Activated CD4-positive, alpha-beta T cell treated with anti-CD3 and anti-CD28 coated beads, Interleukin-2, amount 50 U/mL, for 4 hours (primary cell): ENCODE measurements around the gene PTPN3.

ENCODE experiments used
- DNase-seq, 2 experiments: peaks; one replicate each; pipeline ENCODE4 v3.0.0-alpha.2; 2020

Gene PTPN3

DNA sequence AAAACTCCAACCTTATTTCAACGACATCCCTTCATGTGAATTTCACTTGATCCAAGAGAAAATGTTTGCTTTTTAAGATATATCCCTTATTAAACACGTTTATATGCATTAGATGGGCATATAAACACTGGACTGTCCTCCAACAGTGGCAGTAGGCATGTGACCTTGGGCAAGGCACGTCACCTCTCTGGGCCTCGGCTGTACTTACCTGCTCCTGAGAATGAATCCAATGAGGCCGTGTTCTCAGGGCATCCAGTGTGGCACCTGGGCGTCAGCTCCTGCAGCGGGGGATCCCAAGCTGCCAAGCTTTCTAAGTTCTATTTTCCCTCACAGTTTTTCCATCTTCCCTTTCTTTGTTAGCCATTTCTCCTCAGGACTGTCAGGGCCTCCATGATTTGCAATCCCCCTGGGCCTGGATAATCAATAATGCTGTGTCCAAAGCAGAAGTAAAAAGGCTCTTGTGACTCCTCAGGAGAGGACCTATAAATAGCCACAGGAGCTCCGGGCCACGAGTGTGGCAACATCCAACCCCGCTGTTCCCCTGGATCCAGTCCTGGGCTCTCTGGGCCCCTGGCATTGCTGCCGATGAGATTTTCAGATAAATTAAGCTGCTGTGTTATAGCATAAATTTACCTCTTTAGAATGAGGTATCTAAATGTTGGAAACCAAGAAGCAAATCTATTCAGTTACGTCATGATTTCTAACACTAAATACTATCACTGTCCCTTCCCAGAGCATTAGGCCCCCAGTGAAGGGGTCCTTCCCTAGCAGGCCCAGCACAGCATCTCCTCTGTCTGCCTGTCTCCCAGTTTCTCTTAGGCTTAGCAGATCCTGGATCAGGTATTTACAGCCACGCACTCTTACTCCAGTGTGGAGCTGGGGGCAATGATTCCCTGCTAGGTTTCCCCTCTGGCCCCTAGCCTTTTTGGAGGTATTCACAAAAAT is 76.8 kb downstream of the PTPN3 start:
- no peak for DNase-seq

GRCh38 chr9:109419531-109419930 is 78.6 kb downstream of the PTPN3 start:
- no peak for DNase-seq

DNA sequence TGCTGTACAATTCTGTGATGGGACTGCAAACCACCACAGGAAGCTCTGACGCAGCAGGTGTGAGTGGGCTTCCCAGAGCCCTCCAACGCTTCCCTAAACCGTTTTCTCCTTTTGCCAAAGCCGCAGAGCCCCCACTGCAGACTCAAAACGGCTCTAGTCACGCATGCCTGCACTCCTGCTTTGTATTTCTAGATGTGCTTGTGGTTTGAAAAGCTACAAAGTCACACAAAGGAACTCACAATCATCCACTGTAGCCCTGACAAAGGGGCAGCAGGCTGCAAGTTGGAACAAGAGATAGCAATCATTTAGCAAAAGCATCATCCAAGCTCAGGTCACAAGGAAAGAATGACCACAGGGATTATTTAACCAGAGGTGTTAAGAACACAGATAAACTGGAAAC is 79.3 kb downstream of the PTPN3 start:
- DNase-seq, result no peak

DNA sequence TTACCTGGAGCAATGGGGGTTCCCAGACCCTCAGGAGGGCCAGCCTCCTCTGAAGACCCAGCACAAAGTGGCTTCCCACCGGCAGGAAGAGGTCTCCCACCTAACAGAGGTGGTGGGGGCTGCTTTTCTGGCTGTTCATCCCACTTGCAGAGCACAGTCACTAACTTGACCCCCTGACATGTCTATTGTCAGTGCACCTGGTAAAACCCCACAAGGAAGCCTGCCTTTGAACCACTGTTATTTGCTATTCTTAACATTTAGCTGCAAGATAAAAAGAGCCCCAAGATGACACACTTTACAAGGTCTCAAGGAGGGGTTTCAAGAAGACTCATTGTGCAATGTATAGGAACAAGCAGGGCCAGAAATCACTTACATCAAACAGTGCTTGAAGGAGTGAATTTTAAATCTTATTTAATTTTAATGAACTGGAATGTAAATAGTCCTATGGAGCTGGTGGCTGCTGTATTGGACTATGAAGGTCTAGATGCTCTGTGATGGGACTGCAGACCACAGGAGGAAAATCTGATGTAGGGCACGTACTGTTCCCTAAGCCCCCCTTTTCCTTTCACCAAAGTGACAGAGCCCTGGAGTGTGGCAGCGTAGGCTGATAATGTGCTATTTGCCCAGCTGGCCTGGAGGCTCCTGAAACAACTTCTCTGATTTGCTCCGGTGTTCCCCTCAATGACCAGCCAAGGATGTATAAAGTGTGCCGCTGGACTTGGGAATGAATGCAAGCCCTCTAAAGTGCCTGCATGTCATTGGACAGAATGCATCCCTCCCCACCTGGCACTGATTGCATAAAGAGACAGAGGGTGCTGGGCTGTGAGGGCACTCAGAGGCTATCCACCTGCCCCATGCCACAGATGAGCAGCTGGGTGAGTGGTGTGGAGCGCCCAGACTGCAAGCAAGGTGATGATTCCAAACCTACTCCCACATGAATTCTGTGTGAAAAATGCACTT is 80.2 kb downstream of the PTPN3 start:
- DNase-seq, result no peak

- no peak for DNase-seq
These were observed 81.1 kb downstream of the PTPN3 start for GRCh38 chr9:109417054-109417453.

- DNase-seq, result no peak
These were observed 81.9 kb downstream of the PTPN3 start for GRCh38 chr9:109416135-109416706.

DNA sequence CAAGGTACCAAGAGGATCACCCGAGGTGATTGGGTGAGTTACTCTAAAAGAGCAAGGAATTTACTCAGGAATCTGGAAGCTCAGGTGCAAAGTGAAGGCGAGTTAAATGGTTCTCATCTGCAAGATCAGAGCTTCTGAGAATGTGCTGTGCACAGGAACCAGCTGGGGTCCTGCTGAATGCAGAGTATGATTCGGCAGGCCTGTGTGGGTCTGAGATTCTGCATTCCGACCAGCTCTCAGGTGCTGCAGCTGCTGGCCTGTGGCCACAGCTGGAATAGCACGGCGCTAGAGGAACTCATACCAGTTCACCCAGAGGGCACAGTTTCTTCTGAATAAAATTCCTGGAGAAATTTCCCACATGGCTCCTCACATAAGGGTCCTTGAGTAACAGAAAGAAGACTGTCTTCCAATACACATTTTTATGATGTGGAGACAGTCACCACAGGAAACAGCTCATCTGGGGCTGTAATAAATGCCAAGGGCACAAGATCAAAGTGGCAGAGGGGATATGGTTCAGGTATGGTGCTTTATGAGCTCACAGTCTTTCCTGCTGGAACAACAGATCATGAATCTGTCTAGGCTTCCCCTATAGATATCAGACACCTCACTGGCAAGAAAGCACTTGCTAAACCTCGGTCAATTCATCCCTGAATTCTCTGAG is 83.9 kb downstream of the PTPN3 start:
- no peak for DNase-seq

GRCh38 chr9:109411798-109412352 is 86.2 kb downstream of the PTPN3 start:
- DNase-seq, result no peak

- DNase-seq, result no peak
These were observed 86.9 kb downstream of the PTPN3 start for GRCh38 chr9:109411069-109411761.

- no peak for DNase-seq
These were observed 88.2 kb downstream of the PTPN3 start for GRCh38 chr9:109409773-109410397.

DNA sequence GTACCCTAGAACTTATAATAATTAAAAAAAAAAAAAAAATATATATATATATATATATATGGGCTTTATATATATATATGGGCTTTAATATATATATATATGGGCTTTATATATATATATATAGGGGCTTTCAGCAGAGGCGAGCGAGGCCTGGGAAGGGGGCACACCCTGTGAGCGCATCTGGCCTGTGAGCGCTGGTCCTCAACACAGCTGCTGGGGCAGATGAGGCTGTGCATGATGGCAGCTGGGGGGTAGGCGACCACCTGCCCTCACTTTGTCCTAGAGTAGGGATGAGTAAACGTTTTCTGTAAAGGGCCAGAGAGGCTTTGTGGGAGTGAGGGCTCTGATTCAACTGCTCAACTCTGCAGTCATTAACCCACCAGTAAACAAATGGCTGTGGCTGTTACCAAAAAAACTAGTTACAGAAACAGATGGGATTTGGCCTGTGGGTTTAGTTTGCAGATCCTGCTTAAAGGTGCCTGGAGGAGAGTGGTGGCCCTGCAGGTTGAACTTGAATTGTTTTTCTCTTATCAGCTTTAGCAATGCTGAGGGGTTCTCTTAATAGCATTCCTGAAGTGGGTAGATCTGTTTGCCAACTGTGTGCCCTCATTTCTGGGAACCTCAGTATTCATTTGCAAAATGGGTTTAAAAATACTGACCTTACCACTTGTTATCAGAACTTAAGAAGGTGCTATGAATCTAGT is 89.2 kb downstream of the PTPN3 start:
- DNase-seq, result no peak

GRCh38 chr9:109403766-109404320 is 94.3 kb downstream of the PTPN3 start:
- DNase-seq, result no peak

GRCh38 chr9:109403116-109403515 is 95.0 kb downstream of the PTPN3 start:
- DNase-seq, result no peak

GRCh38 chr9:109401990-109402318 is 96.2 kb downstream of the PTPN3 start:
- DNase-seq, result no peak

GRCh38 chr9:109401169-109401989 is 96.7 kb downstream of the PTPN3 start:
- DNase-seq, result no peak

DNA sequence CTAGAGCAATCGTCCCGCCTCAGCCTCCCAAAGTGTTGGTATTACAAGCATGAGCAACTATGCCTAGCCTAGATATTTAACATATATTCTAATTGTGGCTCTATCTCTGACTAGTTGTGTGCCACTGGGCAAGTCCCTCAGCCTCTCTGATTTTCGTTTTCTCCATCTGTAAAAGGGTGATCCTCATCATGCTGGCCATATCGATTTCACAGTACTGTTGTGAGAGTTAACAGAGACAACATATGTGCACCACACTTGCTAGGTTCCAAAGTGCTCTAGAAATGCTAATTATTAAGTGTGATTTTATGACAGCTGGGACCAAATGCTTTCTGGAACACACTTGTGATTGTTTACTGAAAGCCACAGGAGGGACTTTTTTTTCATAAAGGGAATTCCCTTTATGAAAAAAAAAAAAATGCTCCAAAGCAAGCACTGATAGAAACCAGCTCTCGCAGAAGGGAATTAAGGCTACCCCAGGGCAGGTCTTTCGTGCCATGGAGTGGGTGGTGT is 98.8 kb downstream of the PTPN3 start:
- no peak for DNase-seq

GRCh38 chr9:109391176-109391575 is 106.9 kb downstream of the PTPN3 start:
- no peak for DNase-seq

- DNase-seq, result no peak
These were observed 110.3 kb downstream of the PTPN3 start for GRCh38 chr9:109387856-109388255.

- no peak for DNase-seq
These were observed 110.9 kb downstream of the PTPN3 start for GRCh38 chr9:109387206-109387605.
